Mesodermal cell (in vitro differentiated cells): ENCODE measurements around the gene TNNT3.
"Not testable (repeated sequence)": the region's sequence is repeated elsewhere in the genome, so short reads cannot be mapped to it uniquely, and the experiment has no call there.

ENCODE experiments used
- H3K27ac ChIP-seq: 2 replicates; pipeline ENCODE4 v1.7.0; 2013; ENCODE audit warnings: mild to moderate bottlenecking, low read depth, low read length, moderate library complexity; ENCODE audit not compliant: severe bottlenecking
- H3K36me3 ChIP-seq: 2 replicates; pipeline ENCODE4 v1.7.1; 2013; ENCODE audit warnings: mild to moderate bottlenecking, low read length, moderate library complexity; ENCODE audit not compliant: control insufficient read depth, insufficient read depth
- H3K4me1 ChIP-seq: one replicate; pipeline ENCODE4 v1.7.1; 2013; ENCODE audit warnings: mild to moderate bottlenecking, low read length; ENCODE audit not compliant: insufficient read depth, control insufficient read depth, poor library complexity, severe bottlenecking
- H3K4me3 ChIP-seq: 2 replicates; pipeline ENCODE4 v1.7.0; 2013; ENCODE audit warnings: low read length, control low read depth, mild to moderate bottlenecking; ENCODE audit not compliant: insufficient read depth, poor library complexity, severe bottlenecking; ENCODE audit errors: extremely low read depth
- H3K9me3 ChIP-seq: 2 replicates; pipeline ENCODE4 v1.7.1; 2013; ENCODE audit warnings: mild to moderate bottlenecking, low read length, moderate library complexity; ENCODE audit not compliant: control insufficient read depth
- WGBS, 2 experiments: methylation state at CpG; one replicate each; pipeline ENCODE4 v1.1.5; 2013; ENCODE audit warnings: missing lambda C conversion rate in 2 of 2; ENCODE audit not compliant: insufficient coverage in 2 of 2; 5-methylcytosine and 5-hydroxymethylcytosine counted together

TNNT3 gene

DNA sequence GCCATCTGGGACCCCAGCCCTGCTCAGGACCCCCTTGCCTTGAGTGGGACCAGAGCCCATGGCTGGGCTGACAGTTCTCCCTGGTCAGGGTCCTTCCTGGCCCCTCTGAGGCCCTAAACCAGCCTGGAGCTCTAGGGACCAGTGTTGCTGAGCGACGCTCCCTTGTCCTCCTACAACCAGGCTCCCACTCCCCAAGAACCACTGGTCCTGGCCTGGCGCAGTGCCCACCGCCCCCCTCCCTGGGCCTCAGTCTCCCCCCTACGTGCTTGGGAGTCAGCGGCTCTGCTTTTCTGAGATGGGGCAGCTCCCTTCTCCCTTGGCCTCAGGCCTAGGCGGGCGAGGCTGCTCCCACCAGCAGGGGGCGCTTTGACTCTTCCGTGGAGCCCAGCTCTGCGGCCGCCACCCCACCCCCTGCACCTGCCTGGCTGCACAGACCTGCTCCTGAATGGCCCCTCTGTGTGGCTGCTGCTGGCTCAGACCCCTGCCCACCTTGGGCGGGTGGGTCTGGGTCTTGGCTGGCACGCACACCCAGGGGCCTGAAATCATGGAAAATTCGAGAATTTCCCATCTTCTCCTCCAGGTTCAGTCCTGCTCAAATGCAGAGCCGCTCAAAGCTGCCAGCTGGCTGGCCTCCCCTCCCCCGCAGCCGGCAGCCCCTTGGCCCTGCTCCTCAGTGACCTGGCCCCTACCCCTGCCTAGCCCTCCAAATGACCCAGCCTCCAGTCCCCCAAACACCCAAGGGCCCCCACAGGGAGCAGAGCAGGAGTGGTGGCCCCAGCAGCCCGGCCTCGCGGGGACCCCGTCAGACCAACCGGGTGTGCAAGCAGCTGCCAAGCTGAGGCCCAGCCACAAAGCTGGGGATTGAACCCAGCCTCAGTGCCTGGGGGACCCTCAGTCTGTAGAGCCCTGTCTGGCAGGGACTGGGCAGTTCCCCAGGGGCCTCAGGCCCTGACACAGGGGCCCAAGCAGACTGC, 37.0 kb upstream of the TNNT3 start:
- no peak overlapping the region for H3K27ac ChIP-seq
- no peak overlapping the region for H3K4me3 ChIP-seq
- WGBS, 2 experiments: 38 to 44% methylated on average over 20 to 22 of the region's 23 CpGs

DNA sequence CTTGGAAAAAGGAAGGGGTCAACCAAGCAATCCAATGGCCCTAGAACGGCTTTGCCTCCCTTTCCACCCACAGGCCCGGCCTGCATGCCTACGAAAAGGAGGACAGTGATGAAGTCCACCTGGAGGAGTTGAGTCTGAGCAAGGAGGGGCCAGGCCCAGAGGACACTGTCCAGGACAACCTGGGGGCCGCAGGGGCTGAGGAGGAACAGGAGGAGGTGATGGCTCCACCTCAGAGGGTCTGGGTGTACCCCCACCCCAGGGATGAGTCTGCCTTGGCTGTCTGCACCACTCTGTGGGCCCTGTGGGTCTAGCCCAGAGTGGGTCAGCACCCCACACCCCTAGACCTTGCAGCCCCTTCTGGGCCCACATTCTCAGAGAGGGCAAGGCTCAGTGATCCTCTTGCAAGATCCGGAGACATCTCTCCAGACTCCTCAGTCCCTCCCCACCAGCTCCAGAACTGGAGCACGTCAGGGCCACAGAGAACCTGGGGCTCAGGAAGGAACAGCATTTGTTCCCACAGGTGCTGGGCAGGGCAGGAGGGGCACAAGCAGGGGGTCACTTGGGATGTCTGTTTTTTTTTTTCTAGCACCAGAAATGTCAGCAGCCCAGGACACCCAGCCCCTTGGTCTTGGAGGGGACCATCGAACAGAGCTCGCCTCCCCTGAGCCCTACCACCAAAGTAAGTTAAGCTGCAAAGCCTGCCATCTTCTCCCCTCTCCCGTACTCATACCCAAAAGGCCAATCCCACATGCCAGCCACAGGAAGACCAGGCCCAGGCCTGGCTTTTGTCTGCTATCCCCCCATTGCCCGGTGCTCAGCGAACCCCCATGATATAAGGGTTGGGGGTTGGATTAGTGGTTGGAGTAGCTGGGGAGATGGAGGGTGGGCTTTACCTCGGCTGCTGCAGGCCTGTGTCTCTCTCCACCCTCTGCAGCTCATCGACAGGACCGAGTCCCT, 35.9 kb upstream of the TNNT3 start:
- WGBS, 2 experiments: 87 to 88% methylated on average over 7 of the region's 14 CpGs
- H3K27ac ChIP-seq: no peak overlapping the region
- H3K9me3 ChIP-seq: no peaks in the 10 kb centered on the region
- H3K36me3 ChIP-seq: no peaks in the 10 kb centered on the region
- H3K4me1 ChIP-seq: peaks cover 8% of the 10 kb centered on the region
- no peak overlapping the region for H3K4me3 ChIP-seq

More for the DNA sequence above, 37.0 kb upstream of the TNNT3 start:
- Histone ChIP-seq H3K36me3 (no peaks in the 10 kb centered on the region), H3K9me3 (no peaks in the 10 kb centered on the region), H3K4me1 (peaks cover 17% of the 10 kb centered on the region)

DNA sequence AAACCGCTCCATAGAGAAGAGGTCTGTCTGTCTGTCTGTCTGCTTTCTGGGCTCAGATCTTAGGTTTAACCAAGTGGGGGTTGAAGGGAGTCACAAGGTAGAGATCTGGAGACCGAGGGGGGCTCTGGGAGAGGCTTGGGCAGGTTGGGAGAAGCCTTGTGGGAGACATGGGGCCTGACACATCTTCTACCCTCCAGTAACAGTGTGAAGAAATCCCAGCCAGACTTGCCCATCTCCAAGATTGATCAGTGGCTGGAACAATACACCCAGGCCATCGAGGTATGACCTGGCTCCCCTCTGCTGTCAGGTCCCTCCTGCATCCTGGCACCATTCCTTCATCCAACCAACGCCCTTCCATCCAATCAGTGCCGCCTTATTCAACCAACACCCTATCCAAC, 35.2 kb upstream of the TNNT3 start:
- Histone ChIP-seq H3K27ac (no peak overlapping the region), H3K4me3 (no peak overlapping the region), H3K4me1 (peaks cover 7% of the 10 kb centered on the region), H3K9me3 (no peaks in the 10 kb centered on the region), H3K36me3 (no peaks in the 10 kb centered on the region)
- 83 to 92% methylated on average over 4 of the region's 5 CpGs for WGBS, 2 experiments

DNA sequence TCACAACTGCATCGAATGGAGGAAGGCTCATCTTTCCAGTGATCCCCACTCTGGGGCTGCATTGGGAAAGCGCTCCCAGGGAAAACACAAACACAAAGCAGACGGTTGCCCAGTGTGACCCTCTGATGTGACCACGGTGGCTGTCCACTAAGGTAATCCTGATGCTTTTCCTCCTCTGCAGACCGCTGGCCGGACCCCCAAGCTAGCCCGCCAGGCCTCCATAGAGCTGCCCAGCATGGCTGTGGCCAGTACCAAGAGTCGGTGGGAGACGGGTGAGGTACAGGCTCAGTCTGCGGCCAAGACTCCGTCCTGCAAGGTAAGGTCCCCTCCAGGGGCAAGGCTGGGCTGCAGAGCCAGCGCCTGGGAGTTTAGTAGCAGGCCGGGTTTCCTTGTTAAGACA, 33.0 kb upstream of the TNNT3 start:
- 83 to 85% methylated on average over 7 to 12 of the region's 13 CpGs for WGBS, 2 experiments
- H3K4me1 ChIP-seq, H3K36me3 ChIP-seq, H3K9me3 ChIP-seq, H3K4me3 ChIP-seq, H3K27ac ChIP-seq: not testable (repeated sequence)

DNA sequence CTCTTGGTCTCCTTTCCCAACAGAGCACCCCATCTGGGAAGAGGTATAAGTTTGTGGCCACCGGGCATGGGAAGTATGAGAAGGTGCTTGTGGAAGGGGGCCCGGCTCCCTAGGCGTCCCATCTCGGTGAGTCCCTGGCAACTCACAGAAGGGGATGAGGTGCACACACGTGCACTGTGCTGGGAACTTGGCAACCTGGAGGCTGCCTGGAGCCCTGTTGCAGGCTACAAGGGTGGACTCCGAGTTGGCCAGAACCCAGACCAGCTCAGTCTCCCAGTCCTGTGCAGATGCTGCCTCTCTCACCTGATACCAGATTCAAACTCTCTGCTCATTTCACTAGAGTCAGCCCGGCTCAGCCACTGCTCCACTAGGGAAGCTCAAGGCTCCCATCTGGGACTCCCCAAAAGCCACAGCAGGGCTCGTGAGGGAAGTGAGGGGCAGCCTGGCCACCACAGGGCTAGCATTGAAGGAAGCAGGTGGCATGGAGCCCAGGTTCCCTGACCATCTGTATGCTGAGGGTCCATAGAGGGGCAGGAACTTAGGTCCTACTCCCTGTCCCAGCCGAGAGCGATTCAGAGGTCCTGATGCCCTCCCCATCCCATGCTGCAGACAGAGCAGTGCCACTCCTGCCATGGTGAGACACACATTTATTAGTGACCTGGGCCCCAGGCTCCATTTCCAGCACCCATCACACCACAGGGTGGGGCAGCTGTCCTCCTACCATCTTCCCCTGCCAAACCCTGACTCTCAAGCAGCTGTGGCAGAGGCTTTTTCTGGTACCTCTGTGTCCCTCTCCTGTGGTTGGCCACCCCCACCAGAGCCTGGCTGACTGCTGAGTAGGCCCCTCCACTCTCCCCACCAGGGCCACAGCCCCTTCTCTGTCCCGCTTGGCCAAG, 31.8 kb upstream of the TNNT3 start:
- Histone ChIP-seq H3K4me1 (no peaks in the 10 kb centered on the region), H3K4me3 (no peak overlapping the region), H3K27ac (no peak overlapping the region), H3K36me3 (no peaks in the 10 kb centered on the region), H3K9me3 (no peaks in the 10 kb centered on the region)
- WGBS, 2 experiments: 85 to 88% methylated on average over 8 to 10 of the region's 11 CpGs

DNA sequence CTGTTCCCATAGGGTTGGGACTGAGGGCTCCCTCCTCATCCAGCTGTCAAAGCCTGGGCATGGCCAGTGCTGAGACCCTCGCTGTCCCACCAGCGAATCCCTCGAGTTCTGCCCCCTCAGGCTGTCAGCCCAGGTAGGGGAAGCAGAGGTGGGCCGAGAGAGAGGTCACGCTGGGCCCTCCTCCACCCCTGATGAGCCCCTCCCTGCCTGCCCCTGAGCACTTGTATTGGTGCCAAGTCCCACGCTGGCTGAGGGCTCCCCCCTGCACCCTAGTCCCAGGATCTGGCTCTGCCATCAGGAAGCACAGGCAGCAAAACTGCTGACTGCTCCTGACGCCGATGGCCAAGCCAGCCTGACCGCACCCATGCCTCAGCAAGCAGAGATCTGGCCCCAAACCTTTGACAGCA, 31.2 kb upstream of the TNNT3 start:
- Histone ChIP-seq H3K36me3 (no peaks in the 10 kb centered on the region), H3K4me1 (no peaks in the 10 kb centered on the region), H3K4me3 (no peak overlapping the region), H3K9me3 (no peaks in the 10 kb centered on the region), H3K27ac (no peak overlapping the region)
- 81% methylated on average over 7 of the region's 9 CpGs for WGBS, 2 experiments

DNA sequence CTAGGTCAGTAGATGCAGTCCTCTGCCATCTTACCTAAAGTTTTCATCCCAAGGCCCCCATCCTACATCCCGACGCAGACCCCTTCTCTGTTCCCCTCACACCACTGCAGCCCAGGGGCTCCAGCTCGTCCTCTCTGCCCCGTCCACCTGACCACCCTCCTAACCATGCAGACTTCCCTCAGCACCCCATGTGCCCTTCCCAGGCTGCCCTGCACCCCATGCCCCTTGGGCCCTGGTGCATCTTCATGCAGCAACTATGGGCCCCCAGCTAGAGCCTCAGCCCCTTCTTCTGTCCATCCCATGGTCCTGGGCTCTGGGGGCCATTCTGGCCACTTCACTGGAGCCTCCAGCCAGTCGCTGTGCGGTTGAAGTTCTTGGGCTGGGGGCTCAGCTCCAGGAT, 30.7 kb upstream of the TNNT3 start:
- no peaks in the 10 kb centered on the region for H3K4me1 ChIP-seq
- H3K36me3 ChIP-seq: no peaks in the 10 kb centered on the region
- H3K27ac ChIP-seq: no peak overlapping the region
- H3K9me3 ChIP-seq: no peaks in the 10 kb centered on the region
- 86 to 94% methylated on average over 5 to 6 of the region's 6 CpGs for WGBS, 2 experiments
- no peak overlapping the region for H3K4me3 ChIP-seq

DNA sequence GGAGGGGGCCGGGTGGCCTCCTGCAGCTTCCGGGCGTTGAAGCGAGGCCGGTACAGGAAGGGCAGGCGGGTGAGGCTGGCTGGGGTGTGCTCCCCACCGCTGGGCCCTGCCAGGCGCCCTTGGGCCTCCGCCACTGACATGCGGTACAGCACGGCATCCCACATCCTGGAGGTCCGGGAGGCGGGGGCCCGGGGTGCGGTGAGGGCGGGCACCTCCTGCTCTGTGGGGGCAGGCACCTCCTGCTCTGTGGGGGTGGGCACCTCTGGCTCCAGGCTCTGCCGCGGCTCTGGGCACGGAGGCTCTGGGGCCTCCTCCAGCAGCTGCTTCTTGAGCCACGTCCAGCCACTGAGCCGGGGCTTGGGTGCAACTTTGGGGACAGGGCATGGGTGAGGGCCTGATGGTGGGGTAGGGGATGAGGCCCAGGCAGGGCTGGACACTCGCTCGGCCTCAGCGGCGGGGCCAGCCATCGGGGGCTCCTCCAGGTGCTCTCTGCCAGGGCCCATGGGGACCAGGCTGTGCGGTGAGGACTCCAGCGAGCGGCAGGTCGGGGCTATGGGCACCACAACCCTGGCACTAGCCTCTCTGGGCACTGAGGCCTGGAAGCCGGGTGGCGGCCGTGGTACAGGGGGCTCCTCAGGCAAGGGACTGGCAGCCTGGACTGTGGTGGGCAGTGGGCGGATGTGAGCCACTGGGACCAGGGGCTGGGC, 30.1 kb upstream of the TNNT3 start:
- H3K36me3 ChIP-seq: no peaks in the 10 kb centered on the region
- no peaks in the 10 kb centered on the region for H3K9me3 ChIP-seq
- 90 to 92% methylated on average over 31 to 32 of the region's 34 CpGs for WGBS, 2 experiments
- no peak overlapping the region for H3K4me3 ChIP-seq
- H3K4me1 ChIP-seq: no peaks in the 10 kb centered on the region
- H3K27ac ChIP-seq: no peak overlapping the region

DNA sequence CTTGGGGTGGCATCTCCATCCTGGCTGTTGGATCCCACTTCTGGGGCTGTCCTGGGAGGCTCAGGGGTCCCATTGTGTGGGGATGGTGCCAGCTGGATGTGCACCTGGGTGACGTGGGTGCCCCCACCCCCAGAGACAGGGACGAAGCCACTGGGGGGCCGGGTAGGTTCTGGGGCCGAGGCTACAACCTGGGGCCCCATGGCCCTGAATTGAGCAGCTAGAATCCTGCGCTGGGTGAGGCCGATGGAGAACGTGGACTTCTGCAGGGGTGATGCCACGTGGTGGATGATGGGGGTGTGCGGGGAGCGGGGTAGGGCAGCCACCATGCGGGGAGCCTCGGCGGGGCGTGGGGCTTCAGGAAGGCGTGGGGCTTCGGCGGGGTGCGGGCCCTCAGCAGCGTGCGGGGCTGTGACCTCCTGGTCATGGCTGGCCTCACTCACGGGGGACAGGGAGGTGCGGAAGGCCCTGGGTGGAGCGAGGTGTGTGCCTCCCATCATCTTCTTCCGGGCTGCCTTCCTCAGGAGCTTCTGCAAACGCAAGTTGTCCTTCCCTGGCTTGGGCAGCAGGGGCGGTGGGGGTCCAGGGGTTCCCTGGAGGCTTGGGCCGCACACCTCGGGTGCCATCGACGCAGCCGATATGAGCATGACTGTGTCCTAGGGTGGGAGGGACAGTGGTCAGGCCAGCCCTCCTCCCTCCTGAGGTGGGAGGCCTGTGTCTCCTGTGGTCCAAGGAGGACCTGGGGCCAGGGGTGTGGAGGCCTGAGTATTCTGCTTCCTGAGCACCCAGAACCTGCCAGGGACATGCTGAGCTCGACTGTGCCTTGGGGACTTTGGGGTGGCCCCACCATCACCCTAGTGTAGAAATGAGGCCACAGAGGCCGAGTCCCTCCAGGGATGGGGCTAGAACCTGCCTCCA, 29.3 kb upstream of the TNNT3 start:
- no peak overlapping the region for H3K4me3 ChIP-seq
- H3K36me3 ChIP-seq: no peaks in the 10 kb centered on the region
- WGBS, 2 experiments: 93 to 95% methylated on average over 22 to 31 of the region's 33 CpGs
- H3K9me3 ChIP-seq: no peaks in the 10 kb centered on the region
- H3K4me1 ChIP-seq: no peaks in the 10 kb centered on the region
- no peak overlapping the region for H3K27ac ChIP-seq
